Activated CD4-positive, alpha-beta T cell treated with anti-CD3 and anti-CD28 coated beads for 36 hours (primary cell): ENCODE results near the gene BMP7. TPM values are rescaled to one million over a fixed set of nuclear protein-coding genes. Genes with fewer than 3 reads are reported as not detected.

Experiments used
- ATAC-seq: fragments of 200-7000 bp; cut with Tn5 transposase; one replicate; pipeline ENCODE4 v1.10.0; 2021; ENCODE audit warnings: mild to moderate bottlenecking, moderate library complexity
- CTCF ChIA-PET: fragments of 350-600 bp; sonication (Branson Sonifier 250); formaldehyde crosslinking; loops from one replicate; lab custom pipeline; 2021; ENCODE audit warnings: antibody characterized with exemption; lab: Charles Lee
- POLR2A ChIA-PET: fragments of 350-600 bp; sonication (Branson Sonifier 250); formaldehyde crosslinking; loops from one replicate; lab custom pipeline; 2021; ENCODE audit warnings: antibody characterized with exemption, inconsistent platforms; lab: Charles Lee
- DNase-seq: peaks from one replicate; pipeline ENCODE4 v3.0.0-alpha.2; 2020
- H3K27ac Mint-ChIP-seq: one replicate; pipeline ENCODE4 v1.8.0; 2021; ENCODE audit warnings: mixed read lengths
- H3K27me3 Mint-ChIP-seq: one replicate; pipeline ENCODE4 v1.8.0; 2021; ENCODE audit warnings: mixed read lengths
- H3K36me3 Mint-ChIP-seq: one replicate; pipeline ENCODE4 v1.8.0; 2021; ENCODE audit warnings: low read depth, mixed read lengths
- H3K4me1 Mint-ChIP-seq: one replicate; pipeline ENCODE4 v1.8.0; 2021; ENCODE audit warnings: mixed read lengths
- H3K4me3 Mint-ChIP-seq: one replicate; pipeline ENCODE4 v1.8.0; 2021; ENCODE audit warnings: mild to moderate bottlenecking, moderate library complexity, mixed read lengths
- H3K9me3 Mint-ChIP-seq: one replicate; pipeline ENCODE4 v1.8.0; 2021; ENCODE audit warnings: low read depth, mixed read lengths
- intact Hi-C, 2 experiments: fragments of 100-400 bp; cut with DNase I in 1 of 2; cut with micrococcal nuclease in 1 of 2; formaldehyde crosslinking; loops; one replicate each; pipeline versions ENCODE4 v1.14.2 to v1.15.1; 2022 to 2024; cut with DNase I, micrococcal nuclease
- total RNA-seq, 2 experiments: library from RNA; stranded (reverse); gene quantifications; one replicate each; pipeline ENCODE4 v1.2.3, GENCODE V29; 2021

Gene BMP7
- total RNA-seq, 2 experiments from 2014 or later, result 0.41 TPM; not detected in 1

- Mint-ChIP-seq H3K27me3 (peaks cover 7% of the 10 kb centered on the region), H3K36me3 (no peaks in the 10 kb centered on the region), H3K27ac (no peak overlapping the region), H3K4me3 (no peak overlapping the region), H3K4me1 (no peaks in the 10 kb centered on the region), H3K9me3 (no peaks in the 10 kb centered on the region)
- ChIA-PET CTCF (interaction anchor here (1.1 kb wide), 1 partner anchor 21 kb away, joined by 3 read pairs; no protein-coding TSS in a partner anchor), POLR2A (no interaction called here)
- intact Hi-C loops, result no loop called here
- DNase-seq (no peak), ATAC-seq (no peak)
These were observed 132.4 kb downstream of the BMP7 start for GRCh38 chr20:57133926-57134650.

GRCh38 chr20:57131601-57132391 lies 134.6 kb downstream of the BMP7 start:
- no peak for DNase-seq
- ChIA-PET POLR2A (no interaction called here), CTCF (no interaction called here)
- intact Hi-C loops, result no loop called here
- no peak overlapping the region for H3K27ac Mint-ChIP-seq
- no peaks in the 10 kb centered on the region for H3K36me3 Mint-ChIP-seq
- H3K9me3 Mint-ChIP-seq, result no peaks in the 10 kb centered on the region
- ATAC-seq, result no peak
- H3K4me3 Mint-ChIP-seq, result no peak overlapping the region
- peaks cover 7% of the 10 kb centered on the region for H3K27me3 Mint-ChIP-seq
- no peaks in the 10 kb centered on the region for H3K4me1 Mint-ChIP-seq

GRCh38 chr20:57131077-57131476 lies 135.4 kb downstream of the BMP7 start:
- CTCF ChIA-PET, result no interaction called here

GRCh38 chr20:57130160-57130772 lies 136.2 kb downstream of the BMP7 start:
- no peaks in the 10 kb centered on the region for H3K9me3 Mint-ChIP-seq
- DNase-seq, result no peak
- H3K27ac Mint-ChIP-seq, result no peak overlapping the region
- H3K4me1 Mint-ChIP-seq, result no peaks in the 10 kb centered on the region
- no peak overlapping the region for H3K4me3 Mint-ChIP-seq
- H3K36me3 Mint-ChIP-seq, result no peaks in the 10 kb centered on the region
- ChIA-PET POLR2A (no interaction called here), CTCF (no interaction called here)
- intact Hi-C loops, result no loop called here
- ATAC-seq, result no peak
- peaks cover 12% of the 10 kb centered on the region for H3K27me3 Mint-ChIP-seq

More at GRCh38 chr20:57131077-57131476, 135.4 kb downstream of the BMP7 start:
- Mint-ChIP-seq H3K36me3 (no peaks in the 10 kb centered on the region), H3K4me3 (no peak overlapping the region), H3K4me1 (no peaks in the 10 kb centered on the region), H3K27me3 (peaks cover 12% of the 10 kb centered on the region), H3K9me3 (no peaks in the 10 kb centered on the region), H3K27ac (no peak overlapping the region)
- no peak for ATAC-seq
- intact Hi-C loops, result no loop called here
- POLR2A ChIA-PET, result no interaction called here
- no peak for DNase-seq

GRCh38 chr20:57129303-57129702 lies 137.1 kb downstream of the BMP7 start:
- ATAC-seq, result no peak
- ChIA-PET CTCF (no interaction called here), POLR2A (no interaction called here)
- H3K9me3 Mint-ChIP-seq, result no peaks in the 10 kb centered on the region
- no peak overlapping the region for H3K27ac Mint-ChIP-seq
- H3K4me3 Mint-ChIP-seq, result no peak overlapping the region
- H3K4me1 Mint-ChIP-seq, result no peaks in the 10 kb centered on the region
- intact Hi-C loops, result no loop called here
- peaks cover 11% of the 10 kb centered on the region for H3K27me3 Mint-ChIP-seq
- no peak for DNase-seq
- H3K36me3 Mint-ChIP-seq, result no peaks in the 10 kb centered on the region

GRCh38 chr20:57128044-57128757 lies 138.2 kb downstream of the BMP7 start:
- no peaks in the 10 kb centered on the region for H3K9me3 Mint-ChIP-seq

GRCh38 chr20:57126481-57127092 lies 139.9 kb downstream of the BMP7 start:
- no peak for DNase-seq
- H3K4me3 Mint-ChIP-seq, result no peak overlapping the region
- H3K27me3 Mint-ChIP-seq, result peaks cover 4% of the 10 kb centered on the region
- no peak overlapping the region for H3K27ac Mint-ChIP-seq
- H3K4me1 Mint-ChIP-seq, result no peaks in the 10 kb centered on the region
- CTCF ChIA-PET, result interaction anchor here (0.6 kb wide), 1 partner anchor 153 kb away, joined by 3 read pairs; no protein-coding TSS in a partner anchor
- H3K36me3 Mint-ChIP-seq, result no peaks in the 10 kb centered on the region
- H3K9me3 Mint-ChIP-seq, result no peaks in the 10 kb centered on the region
- ATAC-seq, result no peak
- POLR2A ChIA-PET, result no interaction called here
- intact Hi-C loops, result no loop called here

More at GRCh38 chr20:57128044-57128757, 138.2 kb downstream of the BMP7 start:
- POLR2A ChIA-PET, result no interaction called here
- Mint-ChIP-seq H3K4me3 (no peak overlapping the region), H3K4me1 (no peaks in the 10 kb centered on the region), H3K36me3 (no peaks in the 10 kb centered on the region), H3K27me3 (peaks cover 9% of the 10 kb centered on the region), H3K27ac (no peak overlapping the region)
- no peak for DNase-seq
- intact Hi-C loops, result no loop called here
- ATAC-seq, result no peak
- CTCF ChIA-PET, result no interaction called here

- H3K36me3 Mint-ChIP-seq, result no peaks in the 10 kb centered on the region
- intact Hi-C loops, result no loop called here
- POLR2A ChIA-PET, result no interaction called here
- H3K4me1 Mint-ChIP-seq, result no peaks in the 10 kb centered on the region
- no peaks in the 10 kb centered on the region for H3K9me3 Mint-ChIP-seq
- H3K4me3 Mint-ChIP-seq, result no peak overlapping the region
- H3K27ac Mint-ChIP-seq, result no peak overlapping the region
- H3K27me3 Mint-ChIP-seq, result peaks cover 4% of the 10 kb centered on the region
- no peak for DNase-seq
- CTCF ChIA-PET, result no interaction called here
- no peak for ATAC-seq
These were observed 141.5 kb downstream of the BMP7 start for GRCh38 chr20:57124800-57125517.

GRCh38 chr20:57124366-57124765 lies 142.1 kb downstream of the BMP7 start:
- DNase-seq (no peak), ATAC-seq (no peak)
- no peak overlapping the region for H3K4me3 Mint-ChIP-seq
- H3K27ac Mint-ChIP-seq, result no peak overlapping the region
- intact Hi-C loops, result no loop called here
- peaks cover 4% of the 10 kb centered on the region for H3K27me3 Mint-ChIP-seq
- no peaks in the 10 kb centered on the region for H3K36me3 Mint-ChIP-seq
- CTCF ChIA-PET, result no interaction called here
- POLR2A ChIA-PET, result no interaction called here
- H3K4me1 Mint-ChIP-seq, result no peaks in the 10 kb centered on the region
- H3K9me3 Mint-ChIP-seq, result no peaks in the 10 kb centered on the region

GRCh38 chr20:57123504-57123903 lies 142.9 kb downstream of the BMP7 start:
- Mint-ChIP-seq H3K4me1 (no peaks in the 10 kb centered on the region), H3K27me3 (peaks cover 4% of the 10 kb centered on the region), H3K36me3 (no peaks in the 10 kb centered on the region), H3K27ac (no peak overlapping the region), H3K9me3 (no peaks in the 10 kb centered on the region), H3K4me3 (no peak overlapping the region)
- ATAC-seq (no peak), DNase-seq (no peak)
- ChIA-PET CTCF (no interaction called here), POLR2A (no interaction called here)
- intact Hi-C loops, result no loop called here
